GM19099 (cell line): Measurements from ENCODE around the gene ARHGAP6.

Experiments used
- POLR2A ChIP-seq: IDR thresholded peaks from 3 replicates; pipeline ENCODE4 v1.6.1; 2011; ENCODE audit warnings: low read depth; ENCODE audit not compliant: insufficient read length; ENCODE audit errors: extremely low read depth

Gene ARHGAP6

DNA sequence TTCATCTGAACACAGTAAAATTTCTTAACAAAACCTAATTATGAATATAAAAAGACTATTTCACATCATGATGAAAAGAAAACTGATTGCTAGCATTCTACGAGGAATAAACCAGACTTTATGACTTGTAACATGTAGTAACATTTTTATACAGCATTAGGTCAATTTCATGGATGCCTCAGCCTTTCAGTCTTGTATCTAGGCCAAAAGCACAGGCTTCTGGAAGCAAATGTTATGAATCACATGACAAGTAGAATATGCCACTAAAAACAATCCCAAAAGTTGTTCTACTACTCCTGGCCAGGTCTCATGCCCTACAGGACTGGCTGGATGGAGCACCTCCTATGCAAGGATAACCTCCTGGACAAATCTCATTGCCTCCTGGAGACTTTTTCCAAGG is 101.2 kb downstream of the ARHGAP6 start:
- TF ChIP-seq POLR2A, result no peak

DNA sequence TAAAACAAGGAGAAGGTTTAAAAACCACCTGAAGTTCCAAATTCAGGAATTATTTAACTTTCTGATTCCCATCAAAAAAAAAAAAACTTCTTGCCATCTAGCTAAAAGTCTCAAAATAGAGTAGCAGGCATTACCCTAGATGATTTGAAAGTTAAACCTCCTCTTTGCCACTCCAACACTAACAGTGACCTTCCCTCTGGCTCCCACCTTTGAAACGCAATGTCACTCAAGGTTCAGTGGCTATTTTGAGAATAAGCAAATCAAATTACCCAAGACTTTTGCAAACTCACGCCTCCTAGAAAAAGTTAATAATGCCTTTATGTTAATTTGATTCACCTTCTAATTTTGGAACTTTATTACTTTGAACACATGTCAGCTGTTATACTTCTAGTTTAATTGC is 103.2 kb downstream of the ARHGAP6 start:
- no peak for TF ChIP-seq POLR2A

DNA sequence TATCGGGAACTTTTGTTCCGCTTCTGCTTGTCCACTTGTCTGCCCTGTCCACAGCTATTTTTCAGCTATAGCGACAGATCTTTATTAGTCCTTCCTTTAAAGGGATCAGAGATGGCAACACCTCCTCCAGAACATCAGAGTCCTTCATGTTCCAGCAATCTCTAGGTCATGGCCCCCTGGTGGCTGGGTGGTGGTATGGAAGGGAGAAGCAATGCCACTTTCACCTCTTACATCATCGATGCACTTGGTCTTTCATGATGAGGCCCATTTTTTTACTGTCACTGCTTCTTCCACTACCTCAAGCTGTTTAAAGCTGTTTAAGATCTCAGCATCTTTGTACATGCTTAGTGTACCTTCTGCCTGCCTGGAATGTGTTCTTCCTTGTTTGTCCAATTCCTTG is 106.7 kb downstream of the ARHGAP6 start:
- TF ChIP-seq POLR2A, result no peak

DNA sequence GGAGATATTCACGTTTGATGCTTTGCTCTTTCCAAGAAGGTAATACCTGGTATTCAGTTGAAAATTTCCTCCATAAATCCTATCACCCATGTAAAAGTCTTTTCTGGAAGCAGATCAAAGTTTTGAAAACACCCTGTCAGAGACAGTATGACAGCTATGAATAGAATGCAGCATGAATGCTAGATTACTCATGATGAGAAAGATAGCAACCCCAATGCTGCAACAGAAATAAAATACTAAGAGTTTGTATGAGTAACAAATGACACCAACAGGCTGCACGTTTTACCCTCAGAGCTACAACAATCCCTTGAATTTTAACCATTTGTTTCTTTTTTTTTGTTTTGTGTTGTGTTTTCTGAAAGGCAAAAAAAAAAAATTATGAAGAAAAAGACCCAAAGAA is 108.6 kb downstream of the ARHGAP6 start:
- TF ChIP-seq POLR2A, result no peak

DNA sequence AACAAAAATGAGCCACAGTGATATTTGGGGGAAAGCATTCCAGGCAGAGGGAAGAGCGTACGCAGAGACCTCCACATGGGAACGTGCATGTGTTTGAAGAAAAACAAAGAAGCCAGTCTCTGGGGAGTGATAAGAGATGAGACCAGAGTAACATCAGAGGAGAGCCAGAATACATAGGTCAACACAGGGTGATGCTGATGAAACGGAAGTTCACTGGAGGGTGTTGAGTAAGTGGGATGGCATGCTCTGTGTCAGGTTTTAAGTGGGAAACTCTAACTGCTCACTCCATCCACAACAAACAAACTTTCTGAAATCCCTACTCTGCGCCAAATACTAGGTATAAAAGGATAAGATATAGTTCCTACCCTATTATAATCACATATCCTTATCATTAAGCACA is 110.0 kb downstream of the ARHGAP6 start:
- TF ChIP-seq POLR2A, result no peak

DNA sequence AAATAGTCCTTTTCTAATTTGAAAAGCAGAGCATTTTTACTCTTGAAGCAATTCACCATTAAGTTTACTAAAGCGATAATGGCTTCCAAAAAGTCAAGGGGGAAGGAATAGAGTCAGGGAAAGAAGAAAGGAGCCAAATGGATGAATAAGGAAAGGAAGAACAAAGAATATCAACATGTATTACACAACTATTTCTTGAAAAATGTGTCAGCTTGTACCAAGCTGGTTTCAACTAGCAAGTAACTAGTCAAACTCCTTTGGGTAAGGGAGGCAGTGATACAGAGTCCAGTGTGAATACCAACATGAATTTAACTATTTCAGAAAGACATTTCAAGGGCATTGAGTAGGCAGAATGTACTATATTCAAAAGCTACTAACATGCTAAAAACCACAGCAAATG is 112.1 kb downstream of the ARHGAP6 start:
- no peak for TF ChIP-seq POLR2A

DNA sequence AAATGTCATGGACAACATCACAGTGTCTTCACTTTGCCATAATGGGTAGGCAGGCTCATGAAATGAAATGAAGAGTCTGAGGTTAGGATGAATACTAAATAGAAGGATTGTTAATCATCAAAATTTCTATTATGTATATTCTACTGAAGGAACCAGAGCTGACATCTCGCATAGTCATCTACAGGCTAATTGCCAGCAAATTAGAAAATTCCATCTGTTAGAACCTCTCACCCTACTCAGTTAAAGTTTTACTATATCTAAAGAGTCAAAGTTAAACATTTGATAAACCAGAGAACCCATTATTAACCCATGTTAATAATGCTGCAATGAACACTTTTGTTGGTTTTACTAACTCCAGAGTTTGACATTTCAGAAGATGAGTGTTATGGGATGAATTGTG is 114.6 kb downstream of the ARHGAP6 start:
- TF ChIP-seq POLR2A, result no peak

DNA sequence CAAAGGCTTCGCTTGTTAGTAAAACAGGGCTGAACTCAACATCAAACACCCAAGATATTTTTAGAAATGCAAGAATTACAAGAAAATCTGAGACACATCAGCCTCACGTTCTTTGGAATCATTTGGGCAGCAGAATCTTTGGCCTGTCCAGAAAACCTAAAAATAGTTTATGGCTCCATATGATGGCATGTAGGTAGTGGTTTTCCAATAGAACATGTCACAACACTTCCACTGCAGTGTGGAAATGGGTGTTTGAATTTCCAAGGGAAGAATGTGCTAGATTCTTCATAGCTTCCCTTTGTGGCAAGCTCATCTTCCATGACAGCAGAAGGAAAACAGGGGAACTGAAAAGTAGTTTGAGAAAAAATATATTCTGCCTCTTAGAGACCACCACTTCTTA is 118.8 kb downstream of the ARHGAP6 start:
- no peak for TF ChIP-seq POLR2A

DNA sequence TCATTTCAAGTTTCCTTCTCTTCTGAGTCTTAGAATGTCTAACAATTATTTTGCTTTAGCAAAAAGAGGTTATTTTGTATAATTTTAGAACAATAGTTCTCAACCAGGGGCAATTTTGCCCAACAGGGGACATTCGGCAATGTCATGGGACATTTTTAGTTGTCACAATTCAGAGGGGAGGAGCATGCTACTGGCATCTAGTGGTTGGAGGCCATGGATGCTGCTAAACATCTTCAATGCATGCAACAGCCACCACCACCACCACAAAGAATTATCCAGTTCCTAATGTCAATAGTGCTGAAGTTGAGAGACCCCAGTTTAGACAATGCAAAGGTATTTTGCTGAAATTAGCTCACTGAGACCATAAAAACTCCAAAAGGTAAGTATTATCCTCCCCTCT is 122.5 kb downstream of the ARHGAP6 start:
- TF ChIP-seq POLR2A, result no peak

DNA sequence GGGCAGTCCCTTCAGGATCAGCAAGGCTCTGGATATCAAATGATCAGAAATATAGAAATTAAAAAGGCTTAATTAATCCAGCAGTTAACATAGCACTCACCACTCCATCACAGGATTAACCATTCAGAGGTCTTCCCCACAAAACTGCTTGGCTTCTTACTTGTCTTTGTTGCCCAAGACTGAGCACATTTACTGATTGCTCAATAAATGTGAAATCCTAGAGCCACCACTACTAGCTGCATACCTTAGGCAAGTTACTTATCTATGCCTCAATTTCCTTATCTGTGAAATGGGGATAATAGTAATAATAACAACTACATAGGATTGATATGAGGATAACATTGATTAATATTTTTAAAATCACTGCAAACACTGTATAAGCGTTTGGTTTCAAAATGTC is 124.2 kb downstream of the ARHGAP6 start:
- TF ChIP-seq POLR2A, result no peak

DNA sequence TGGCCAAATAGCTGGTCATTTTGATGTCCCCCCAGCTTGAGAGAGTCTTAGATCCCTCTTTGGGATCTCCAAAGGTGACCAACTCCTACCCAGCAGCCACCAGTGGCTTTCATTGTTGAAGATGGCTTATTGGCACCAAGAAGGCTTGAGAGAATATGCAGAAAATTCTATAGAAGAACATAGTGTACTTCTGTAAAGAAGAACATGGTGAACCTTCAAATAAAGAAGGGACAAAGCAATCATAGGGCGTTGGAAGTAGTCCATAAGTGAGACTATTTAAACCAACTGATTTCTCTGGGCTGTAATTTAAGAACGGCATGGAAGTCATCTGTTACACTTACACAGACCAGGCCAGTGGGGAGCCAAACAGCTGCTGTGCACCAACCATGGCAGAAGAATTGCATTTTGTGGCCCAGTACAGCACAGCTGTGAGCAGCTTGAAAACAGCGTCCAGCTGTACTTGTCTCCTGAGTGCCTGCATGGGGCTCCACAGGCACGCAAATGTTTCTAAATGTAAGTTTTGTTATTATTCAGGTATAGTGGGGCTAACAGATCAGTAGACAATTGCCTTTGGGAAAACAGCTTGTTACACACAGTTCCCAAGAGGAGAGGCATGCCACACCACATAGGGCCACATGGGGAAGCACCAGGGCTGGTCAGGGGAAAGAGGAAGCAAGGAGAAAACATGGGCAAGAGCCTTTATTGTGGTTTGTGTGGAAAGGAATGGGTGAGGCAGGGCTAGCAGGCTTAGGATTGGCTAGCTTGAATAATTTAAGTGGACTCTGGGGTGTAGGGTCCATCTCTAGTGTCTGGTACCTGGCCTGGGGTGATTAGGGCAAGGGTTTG is 125.0 kb downstream of the ARHGAP6 start:
- no peak for TF ChIP-seq POLR2A

DNA sequence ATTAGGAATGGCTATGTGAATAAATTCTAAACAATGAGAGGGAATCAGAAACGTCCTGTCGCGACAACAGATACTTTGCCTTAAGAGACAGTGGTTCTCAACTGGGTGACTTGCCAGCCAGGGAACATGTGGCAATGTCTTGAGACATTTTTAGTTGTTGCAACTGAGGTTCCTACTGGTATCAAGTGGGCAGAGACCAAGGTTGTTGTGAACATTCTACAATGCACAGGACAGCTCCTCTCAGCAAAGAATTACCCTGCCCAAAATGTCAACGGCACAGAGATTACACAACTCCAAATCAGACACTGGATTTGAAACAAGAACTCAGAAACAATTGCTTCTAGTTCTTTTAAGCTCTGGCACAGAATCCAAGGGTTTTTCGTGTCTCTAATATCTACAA is 128.6 kb downstream of the ARHGAP6 start:
- TF ChIP-seq POLR2A, result no peak

DNA sequence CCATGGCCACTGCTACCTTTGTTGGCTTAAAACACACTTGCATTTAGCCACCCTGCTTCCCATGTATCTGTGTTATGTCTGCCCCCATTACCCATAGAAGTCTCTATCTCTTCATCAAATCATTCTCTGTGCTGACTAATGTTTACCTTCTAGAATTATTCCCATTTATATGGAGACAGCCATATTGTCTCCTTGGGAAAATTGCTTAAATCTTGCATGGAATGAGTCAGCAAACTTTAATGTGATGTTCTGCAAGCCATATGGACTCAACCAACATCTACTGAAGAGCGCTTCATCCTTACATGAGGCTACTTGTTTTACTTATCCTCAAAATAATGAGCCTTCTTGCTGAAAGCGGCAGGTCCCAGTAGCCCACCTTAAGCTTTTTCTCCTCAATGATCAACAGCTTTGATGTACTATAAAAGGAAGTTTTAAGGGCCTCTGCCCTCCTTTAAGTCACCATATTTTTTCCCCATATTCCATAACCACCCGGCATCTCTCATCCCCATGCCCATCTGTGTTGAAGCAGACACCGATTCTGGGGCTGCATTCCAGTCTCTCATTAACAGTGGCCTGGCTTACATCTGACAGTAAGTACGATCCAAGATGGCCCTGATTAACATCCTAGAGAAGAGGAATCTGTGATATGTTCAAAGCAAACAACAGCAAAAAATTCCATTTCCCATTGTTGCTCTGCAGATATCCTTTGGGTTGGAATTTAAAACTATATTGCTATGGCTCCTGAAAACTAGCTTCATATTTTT is 130.4 kb downstream of the ARHGAP6 start:
- no peak for TF ChIP-seq POLR2A

DNA sequence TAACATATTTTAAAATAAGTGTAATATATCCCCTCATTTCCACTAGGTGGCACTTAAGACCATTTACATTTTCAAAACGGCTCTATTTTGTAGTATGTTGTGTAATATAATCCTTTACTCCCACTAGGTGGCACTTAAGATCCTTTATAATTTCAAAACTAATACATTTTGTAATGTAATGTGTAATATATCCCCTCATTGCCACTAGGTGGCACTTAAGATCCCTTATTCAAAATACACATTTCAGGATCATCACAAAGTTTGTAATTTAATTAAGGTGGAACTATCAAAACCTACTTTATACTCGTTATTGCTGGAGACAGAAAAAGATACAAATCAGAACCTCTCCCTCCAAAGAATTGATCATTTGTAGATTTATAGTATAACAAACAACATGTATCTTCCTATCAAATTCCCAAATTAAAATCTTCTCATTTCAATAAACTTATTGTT is 132.5 kb downstream of the ARHGAP6 start:
- TF ChIP-seq POLR2A, result no peak

DNA sequence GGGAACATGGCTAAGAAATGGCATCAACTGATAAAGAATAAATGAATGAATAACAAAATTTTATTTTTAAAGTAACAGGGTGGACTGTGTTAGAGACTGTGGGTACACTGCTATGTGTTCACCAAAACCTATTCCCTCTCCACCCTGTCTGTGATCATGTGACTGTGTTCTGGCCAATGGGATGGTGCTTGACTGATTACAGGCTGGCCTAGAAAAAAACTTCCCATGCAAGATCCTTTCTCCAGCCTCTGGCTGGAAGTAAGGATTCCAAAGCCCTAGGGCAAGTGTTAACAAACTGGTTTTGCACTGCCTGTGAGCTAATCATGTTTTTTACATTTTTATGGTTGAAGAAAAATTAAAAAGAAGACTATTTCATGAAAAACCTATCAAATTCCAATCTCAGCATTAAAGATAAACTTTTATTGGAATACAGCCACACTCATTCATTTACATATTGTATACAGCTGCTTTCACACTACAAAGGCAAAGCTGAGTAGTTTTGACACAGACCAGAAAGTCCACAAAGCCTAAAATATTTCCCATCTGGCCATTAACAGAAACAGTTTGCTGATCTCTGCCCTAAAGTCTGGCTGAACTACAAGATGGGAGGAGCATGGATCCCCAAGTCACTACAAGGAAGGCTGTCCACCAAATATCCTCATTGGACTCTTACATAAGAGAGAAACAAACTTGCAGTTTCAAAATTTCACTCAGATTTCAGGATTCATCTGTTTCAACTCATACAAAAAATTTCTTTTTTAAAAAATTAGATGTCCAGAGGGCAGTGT is 133.2 kb downstream of the ARHGAP6 start:
- TF ChIP-seq POLR2A, result no peak

DNA sequence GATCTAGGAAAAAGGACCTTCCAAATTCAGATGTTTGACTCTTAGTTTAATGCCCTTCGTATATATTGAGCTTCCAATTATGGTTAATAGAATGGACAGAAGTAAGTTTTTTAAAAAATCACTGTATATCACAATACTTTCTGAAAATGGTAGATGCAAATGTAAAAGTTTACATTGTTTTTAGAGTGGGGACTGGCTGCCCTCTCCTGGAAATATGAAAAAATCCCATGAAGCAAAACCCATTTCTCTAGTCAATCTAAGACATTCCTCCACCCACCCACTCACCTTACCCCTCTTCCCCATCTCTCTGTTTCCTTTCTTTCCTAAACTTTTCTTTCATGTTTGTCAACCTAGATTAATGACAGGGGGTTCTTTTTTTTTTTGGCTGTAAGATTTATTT is 134.5 kb downstream of the ARHGAP6 start:
- TF ChIP-seq POLR2A, result no peak

DNA sequence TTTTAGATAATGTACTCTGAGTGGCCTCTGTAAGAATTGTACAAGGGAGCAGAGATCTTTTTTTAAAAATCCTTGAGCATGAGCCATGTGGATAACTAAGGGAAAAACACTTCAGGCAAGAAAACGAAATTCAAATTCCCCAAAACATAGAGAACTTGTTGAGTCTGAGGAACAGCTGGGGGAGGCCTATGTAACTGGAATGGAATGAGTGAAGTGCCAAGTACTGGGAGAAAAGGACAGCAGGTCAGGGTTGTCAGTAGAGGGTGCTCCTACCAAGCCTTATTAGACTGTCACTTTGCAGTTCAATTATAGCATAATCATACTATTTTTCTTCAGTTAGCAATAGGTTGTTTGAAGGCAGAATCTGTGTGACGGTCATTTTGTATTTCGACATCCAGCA is 135.1 kb downstream of the ARHGAP6 start:
- no peak for TF ChIP-seq POLR2A
